ENCODE data around the gene NUP107.

The NUP107 gene

GRCh38 chr12:68761901-68762630, 75.3 kb downstream of the NUP107 start:
- no peak for TF ChIP-seq RARB (CRISPR knock-in tag; IDR thresholded peaks at IDR 0.05)
- no peak for ATAC-seq

- TF ChIP-seq SNAI2 (CRISPR knock-in tag; IDR thresholded peaks at IDR 0.05) (no peak), BACH2 (CRISPR knock-in tag; IDR thresholded peaks at IDR 0.05; ENCODE audit: borderline replicate concordance) (no peak), ZFP3 (CRISPR knock-in tag; IDR thresholded peaks at IDR 0.05) (no peak), ZNF565 (CRISPR knock-in tag; conservative IDR thresholded peaks at IDR 0.05; ENCODE audit: low read depth) (no peak), PATZ1 (CRISPR knock-in tag; IDR thresholded peaks at IDR 0.05; ENCODE audit: borderline replicate concordance) (no peak), ZC3H10 (CRISPR knock-in tag; IDR thresholded peaks at IDR 0.05) (no peak)
- ATAC-seq = no peak
Observed at GRCh38 chr12:68762691-68763090, 75.9 kb downstream of the NUP107 start.

GRCh38 chr12:68765696-68766095, 78.9 kb downstream of the NUP107 start:
- ATAC-seq = no peak
- TF ChIP-seq GLIS3 (CRISPR knock-in tag; IDR thresholded peaks at IDR 0.05) = no peak
- no peak for TF ChIP-seq CREB5 (CRISPR knock-in tag; IDR thresholded peaks at IDR 0.05; ENCODE audit: low read depth)
- TF ChIP-seq POU6F1 (CRISPR knock-in tag; IDR thresholded peaks at IDR 0.05; ENCODE audit: borderline replicate concordance, low read depth) = no peak
- TF ChIP-seq PATZ1 (CRISPR knock-in tag; IDR thresholded peaks at IDR 0.05; ENCODE audit: borderline replicate concordance) = no peak
- TF ChIP-seq CSDC2 (CRISPR knock-in tag; IDR thresholded peaks at IDR 0.05) = no peak
- TF ChIP-seq RARB (CRISPR knock-in tag; IDR thresholded peaks at IDR 0.05) = no peak
- no peak for TF ChIP-seq ZC3H10 (CRISPR knock-in tag; IDR thresholded peaks at IDR 0.05)
- no peak for TF ChIP-seq TSHZ2 (CRISPR knock-in tag; IDR thresholded peaks at IDR 0.05)
- no peak for TF ChIP-seq ZFP30 (CRISPR knock-in tag; IDR thresholded peaks at IDR 0.05)
- no peak for TF ChIP-seq BACH2 (CRISPR knock-in tag; IDR thresholded peaks at IDR 0.05; ENCODE audit: borderline replicate concordance)
- no peak for TF ChIP-seq TOX (CRISPR knock-in tag; IDR thresholded peaks at IDR 0.05; ENCODE audit: borderline replicate concordance)
- no peak for TF ChIP-seq CSRNP3 (CRISPR knock-in tag; IDR thresholded peaks at IDR 0.05)
- no peak for TF ChIP-seq SNAI2 (CRISPR knock-in tag; IDR thresholded peaks at IDR 0.05)
- no peak for TF ChIP-seq ZNF70 (CRISPR knock-in tag; IDR thresholded peaks at IDR 0.05)
- TF ChIP-seq ESRRG (CRISPR knock-in tag; IDR thresholded peaks at IDR 0.05) = no peak
- TF ChIP-seq ZNF8 (CRISPR knock-in tag; IDR thresholded peaks at IDR 0.05) = no peak
- TF ChIP-seq ISL1 (CRISPR knock-in tag; IDR thresholded peaks at IDR 0.05) = no peak
- no peak for TF ChIP-seq OSR1 (CRISPR knock-in tag; IDR thresholded peaks at IDR 0.05)
- no peak for TF ChIP-seq TCF4 (CRISPR knock-in tag; IDR thresholded peaks at IDR 0.05; ENCODE audit: borderline replicate concordance)
- TF ChIP-seq ZFP3 (CRISPR knock-in tag; IDR thresholded peaks at IDR 0.05) = no peak
